ENCODE results near the gene THUMPD1.
"Not testable (repeated sequence)": the region's sequence is repeated elsewhere in the genome, so short reads cannot be mapped to it uniquely, and the experiment has no call there.

Gene THUMPD1, protein sequence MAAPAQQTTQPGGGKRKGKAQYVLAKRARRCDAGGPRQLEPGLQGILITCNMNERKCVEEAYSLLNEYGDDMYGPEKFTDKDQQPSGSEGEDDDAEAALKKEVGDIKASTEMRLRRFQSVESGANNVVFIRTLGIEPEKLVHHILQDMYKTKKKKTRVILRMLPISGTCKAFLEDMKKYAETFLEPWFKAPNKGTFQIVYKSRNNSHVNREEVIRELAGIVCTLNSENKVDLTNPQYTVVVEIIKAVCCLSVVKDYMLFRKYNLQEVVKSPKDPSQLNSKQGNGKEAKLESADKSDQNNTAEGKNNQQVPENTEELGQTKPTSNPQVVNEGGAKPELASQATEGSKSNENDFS

DNA sequence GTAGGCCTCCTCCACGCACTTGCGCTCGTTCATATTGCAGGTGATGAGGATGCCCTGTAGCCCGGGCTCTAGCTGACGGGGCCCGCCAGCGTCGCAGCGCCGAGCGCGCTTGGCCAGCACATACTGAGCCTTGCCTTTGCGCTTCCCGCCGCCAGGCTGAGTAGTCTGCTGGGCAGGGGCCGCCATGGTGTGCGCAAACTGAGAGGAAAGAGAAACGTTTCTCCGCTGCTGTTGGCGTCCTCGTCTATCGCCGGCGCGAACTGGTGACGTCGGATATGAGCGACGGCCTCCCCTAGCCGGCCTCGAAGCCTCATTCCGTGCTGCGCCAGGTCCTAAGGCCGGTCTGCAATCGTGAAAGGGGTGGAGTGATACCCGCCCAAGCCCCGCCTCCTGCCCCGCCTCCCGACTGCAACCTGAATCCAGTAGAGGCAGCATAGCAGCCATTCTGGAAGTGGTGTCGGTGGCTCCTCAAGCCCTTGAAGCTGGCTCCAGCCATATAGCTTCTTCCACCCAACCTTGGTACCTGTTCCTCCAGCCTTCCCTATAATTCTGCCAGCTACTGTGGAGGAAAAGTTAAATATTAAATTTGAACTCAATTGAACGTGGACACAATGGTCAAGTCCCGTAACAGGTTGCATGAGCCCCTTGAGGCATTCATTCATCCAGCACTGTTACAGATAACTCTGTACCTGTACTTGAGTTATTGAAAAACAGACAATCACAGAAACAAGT lies at the start of gene THUMPD1:
Gene THUMPD1 (minus strand): TSS at position 265 of the 732 bp plus-strand sequence. CDS start 79 bp downstream, at position 186.
- peak; percentile 97 for DNase-seq (ENCODE audit: low spot score)

DNA sequence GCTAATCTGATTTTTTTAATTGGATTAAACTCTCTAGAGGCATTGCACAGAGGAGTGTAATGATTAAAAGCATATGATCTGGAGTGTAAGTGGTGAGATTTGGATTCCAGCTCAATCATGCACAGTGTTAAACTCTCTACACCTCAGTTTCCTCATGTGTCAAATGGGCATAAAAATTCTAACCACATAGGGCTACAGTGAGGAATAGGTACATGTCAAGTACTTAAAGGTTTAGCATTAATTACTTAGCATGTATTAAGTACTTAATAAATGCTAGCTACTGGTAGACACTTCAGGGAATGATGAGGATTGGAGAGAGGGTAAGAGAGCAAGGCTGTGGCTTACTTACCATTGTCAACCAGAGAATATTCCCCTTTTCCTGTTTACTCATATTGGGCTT lies 47.5 kb upstream of the THUMPD1 start:
- DNase-seq (ENCODE audit: low spot score): no peak

DNA sequence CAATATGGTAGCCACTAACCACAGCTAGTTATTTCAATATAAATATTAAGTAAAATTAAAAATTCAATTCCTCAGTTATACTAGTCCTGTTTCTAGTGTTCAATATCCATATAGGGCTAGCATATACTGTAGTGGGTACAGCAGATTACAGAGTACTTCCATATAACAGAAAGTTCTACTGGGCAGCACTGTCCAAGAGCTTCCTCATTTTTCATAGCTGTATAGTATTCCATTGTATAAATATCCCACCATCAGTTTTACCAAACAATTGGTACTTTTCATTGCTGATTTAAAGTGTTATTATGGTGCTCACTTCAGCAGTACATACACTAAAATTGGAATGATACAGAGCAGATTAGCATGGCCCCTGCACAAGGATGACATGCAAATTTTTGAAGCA lies 42.6 kb upstream of the THUMPD1 start:
- no peak for DNase-seq (ENCODE audit: low spot score)

DNA sequence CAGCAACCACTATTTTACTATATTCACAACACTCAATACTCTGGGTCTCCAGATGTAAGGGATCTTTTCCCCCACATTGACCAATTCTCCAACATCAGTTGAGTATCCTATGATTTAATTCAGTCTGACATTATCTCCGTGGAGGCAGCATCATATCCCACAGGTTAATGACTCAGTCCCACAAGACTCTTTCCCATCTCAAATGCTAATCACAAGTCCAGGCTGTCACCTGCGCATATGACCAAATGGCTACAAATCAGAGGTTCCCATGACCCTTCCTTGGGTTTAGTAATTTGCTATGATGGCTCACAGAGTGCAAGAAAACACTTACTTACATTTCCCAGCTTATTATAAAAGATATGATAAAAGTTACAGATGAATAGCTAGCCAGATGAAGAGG lies 40.9 kb upstream of the THUMPD1 start:
- DNase-seq (ENCODE audit: low spot score): no peak

DNA sequence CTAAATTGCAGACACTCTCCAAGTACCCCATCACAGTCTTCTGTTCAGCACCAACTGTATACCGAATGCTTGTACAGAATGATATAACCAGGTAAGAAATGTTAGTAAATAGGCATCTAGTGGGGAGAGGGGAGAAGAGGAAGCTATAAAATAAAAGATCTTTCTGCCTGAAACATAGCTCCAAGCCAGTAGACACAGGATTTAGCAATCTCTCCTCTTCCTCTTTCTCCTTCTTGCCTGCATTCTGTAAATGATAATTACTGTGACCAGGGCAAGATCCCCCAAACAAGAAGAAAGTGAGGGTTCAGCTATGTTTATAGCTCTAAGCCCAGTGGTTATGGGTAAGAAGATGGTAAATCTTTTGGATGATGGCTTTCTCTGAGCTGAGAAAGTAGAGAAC lies 40.1 kb upstream of the THUMPD1 start:
- no peak for DNase-seq (ENCODE audit: low spot score)

DNA sequence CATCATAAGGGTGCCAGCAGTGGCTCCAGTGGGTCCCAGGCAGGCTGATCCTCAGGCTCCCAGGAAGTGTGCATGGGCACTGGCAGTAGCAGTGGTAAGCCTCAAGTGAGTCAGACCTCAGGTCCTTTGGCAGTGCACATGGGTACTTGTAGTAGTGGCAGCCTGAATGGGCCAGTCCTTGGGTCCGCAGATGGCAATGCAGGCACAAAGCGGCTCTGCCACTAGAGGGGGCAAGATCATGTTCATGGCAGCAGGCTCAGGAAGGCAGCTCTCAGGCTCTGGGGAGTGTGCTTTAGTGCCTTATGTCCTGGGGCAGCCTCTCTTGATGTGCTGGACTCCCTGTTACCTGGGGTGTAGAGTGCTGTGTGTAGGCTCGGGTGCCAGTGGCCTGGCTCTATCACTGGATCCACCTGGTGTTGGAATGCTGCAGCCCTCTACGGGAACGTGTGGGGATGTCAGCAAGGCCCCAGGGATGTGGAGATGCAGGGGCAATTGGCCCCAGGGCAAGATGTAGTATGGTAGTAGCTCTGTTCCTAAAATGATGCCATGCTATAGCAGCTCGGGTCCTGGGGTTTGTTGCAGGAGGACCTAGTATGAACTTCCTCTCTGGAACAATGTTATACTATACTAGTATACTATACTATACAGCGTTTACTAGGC lies 33.2 kb upstream of the THUMPD1 start:
- DNase-seq (ENCODE audit: low spot score): peak; percentile 73

DNA sequence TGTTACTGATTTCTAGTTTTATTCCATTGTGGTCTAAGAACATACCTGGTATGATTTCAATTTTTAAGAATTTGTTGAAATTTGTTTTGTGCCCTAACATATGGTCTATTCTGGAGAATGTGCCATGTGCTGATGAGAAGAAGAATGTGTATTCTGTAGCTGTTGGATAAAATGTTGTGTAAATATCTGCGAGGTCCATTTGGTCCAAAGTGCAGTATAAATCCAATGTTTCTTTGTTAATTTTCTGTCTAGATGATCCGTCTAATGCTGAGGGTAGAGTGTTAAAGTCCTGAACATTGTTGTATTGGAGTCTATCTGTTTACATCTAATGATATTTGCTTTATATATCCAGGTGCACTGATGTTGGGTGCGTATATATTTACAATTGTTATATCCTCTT lies 32.1 kb upstream of the THUMPD1 start:
- no peak for DNase-seq (ENCODE audit: low spot score)

DNA sequence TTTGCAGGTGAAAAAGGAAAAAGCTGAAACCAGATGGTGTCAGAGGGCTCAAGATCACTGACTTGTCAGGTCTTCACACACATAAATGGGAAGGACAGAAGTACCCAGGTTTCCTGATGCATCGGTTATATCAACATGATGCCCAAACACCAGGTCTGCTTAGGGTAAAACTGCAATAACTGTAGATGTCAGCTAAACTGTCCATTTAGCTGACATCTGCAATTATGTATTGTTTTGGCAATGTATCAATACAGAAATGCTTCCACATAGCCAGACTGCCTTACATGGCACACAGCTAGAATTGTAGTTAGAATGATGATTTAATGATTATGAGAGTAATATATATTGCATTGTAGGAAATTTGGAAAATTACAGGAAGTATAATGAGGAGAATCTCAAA lies 27.2 kb upstream of the THUMPD1 start:
- no peak for DNase-seq (ENCODE audit: low spot score)

DNA sequence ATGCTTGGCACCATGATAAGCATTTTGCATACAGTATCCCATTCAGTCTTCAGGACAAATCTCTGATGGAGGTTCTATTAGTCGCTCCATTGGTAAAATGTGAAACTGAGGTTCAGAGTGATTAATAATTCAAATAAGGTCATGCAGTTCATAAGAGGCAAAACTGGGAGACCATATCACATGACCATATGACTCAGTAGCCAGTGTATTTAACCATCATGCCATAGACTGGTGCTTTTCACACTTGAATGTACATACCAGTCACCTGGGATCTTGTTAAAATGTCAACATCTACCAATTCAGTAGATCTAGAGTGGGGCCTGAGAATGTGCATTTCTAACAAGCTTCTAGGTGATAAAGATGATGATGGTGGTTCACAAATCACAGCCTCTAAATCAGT lies 26.5 kb upstream of the THUMPD1 start:
- DNase-seq (ENCODE audit: low spot score): no peak

DNA sequence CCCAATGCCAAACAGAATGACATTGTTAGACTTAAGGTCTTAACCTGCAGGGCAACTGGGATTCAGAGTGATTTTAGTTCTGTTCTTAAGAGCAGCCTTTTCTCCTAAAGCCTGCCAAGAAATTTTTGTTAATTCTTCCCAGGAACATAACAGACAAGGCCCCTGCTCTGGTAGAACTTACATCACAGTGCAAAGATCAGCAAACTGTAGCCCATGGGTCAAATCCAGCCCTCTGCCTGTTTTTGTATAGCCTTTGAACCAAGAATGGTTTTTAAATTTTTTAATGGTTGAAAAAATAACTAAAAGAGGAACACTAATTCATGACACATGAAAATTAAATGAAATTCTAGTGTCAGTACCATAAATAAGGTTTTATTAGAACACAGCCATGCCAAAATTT lies 26.0 kb upstream of the THUMPD1 start:
- no peak for DNase-seq (ENCODE audit: low spot score)

DNA sequence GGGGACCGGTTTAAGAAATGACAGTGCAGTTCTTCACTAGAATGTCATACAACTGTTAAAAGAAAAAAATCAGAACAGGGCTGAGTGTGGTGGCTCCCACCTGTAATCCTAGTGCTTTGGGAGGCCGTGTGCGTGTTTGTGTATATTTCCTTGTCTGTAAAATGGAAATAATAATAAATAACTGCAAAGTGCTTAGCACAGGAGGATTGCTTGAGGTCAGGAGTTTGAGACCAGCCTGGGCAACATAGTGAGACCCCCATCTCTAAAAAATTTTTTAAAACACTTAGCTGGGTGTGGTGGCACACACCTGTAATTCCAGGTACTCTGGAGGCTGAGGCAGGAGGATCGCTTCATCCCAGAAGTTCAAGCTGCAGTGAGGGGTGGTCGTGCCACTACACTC lies 24.7 kb upstream of the THUMPD1 start:
- no peak for DNase-seq (ENCODE audit: low spot score)

DNA sequence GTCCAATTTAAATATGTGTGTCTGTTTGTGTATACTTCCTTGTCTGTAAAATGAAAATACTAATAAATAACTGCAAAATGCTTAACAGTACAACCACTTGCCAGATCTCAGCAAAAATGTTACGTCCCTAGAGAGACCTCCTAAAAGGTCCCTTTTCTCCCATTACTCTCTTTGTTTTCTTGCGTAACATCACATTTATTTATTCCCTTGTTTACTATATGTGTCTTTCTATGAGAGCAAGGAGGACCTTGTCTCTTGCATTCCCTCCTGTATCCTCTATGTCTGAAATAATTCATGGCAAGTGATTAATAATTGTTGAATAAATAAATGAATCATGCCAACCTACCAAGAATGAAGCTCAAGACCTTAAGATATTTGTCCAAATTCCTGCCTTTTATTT lies 24.1 kb upstream of the THUMPD1 start:
- no peak for DNase-seq (ENCODE audit: low spot score)

DNA sequence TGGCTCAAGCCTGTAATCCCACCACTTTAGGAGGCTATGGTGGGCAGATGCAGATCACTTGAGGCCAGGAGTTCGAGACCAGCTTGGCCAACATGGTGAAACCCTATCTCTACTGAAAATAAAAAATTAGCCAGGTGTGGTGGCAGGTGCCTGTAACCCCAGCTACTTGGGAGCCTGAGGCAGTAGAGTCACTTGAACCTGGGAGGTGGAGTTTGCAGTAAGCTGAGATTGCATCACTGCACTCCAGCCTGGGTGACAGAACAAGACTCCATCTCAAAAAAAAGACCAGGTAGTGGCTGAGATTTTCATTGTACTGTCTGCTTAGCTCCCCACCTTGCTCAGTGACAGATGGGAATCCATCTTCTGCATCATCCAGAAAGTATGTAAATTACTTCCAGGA lies 22.8 kb upstream of the THUMPD1 start:
- DNase-seq (ENCODE audit: low spot score): not testable (repeated sequence)

DNA sequence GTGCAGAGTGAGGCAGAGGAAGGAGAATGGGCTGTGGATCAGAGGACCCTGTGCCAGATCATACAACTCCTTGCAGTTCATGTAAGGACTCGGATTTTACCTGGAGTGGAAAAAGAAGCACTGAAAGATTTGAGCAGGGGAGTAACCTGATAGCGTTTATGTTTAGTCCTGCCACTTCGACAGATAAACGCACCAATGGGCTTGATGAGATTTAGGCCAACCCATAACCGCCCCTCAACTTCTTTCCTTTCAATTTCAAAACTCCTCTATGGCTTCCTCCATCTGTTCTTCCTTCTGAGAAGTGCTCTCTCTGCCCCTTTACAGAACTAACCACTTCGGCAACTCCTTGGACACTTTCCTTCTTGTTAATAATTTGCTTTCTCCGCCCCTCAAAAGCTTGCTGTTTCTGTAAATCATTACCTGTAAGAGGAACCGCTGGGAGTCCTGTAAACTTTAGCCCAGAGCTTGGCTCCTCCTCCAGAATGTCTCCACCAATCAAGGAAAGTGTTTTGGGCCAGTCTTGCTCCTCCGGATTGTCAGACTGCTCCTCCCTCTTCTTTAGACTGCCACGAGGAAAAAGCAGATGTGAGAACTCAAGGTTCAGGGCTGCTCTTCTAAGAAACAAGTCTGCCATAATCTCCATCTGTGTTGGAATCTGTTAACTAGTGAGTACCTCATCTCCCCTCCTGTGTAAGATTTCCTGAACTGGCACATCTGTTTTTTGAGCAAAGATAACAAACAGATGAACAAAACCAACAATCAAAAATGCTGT lies 22.0 kb upstream of the THUMPD1 start, which contains the start of gene ACSM3:
Gene ACSM3 (plus strand): TSS at position 554 of the 772 bp plus-strand sequence. CDS start 6,021 bp downstream, outside the sequence.
- DNase-seq (ENCODE audit: low spot score): peak; percentile 75

DNA sequence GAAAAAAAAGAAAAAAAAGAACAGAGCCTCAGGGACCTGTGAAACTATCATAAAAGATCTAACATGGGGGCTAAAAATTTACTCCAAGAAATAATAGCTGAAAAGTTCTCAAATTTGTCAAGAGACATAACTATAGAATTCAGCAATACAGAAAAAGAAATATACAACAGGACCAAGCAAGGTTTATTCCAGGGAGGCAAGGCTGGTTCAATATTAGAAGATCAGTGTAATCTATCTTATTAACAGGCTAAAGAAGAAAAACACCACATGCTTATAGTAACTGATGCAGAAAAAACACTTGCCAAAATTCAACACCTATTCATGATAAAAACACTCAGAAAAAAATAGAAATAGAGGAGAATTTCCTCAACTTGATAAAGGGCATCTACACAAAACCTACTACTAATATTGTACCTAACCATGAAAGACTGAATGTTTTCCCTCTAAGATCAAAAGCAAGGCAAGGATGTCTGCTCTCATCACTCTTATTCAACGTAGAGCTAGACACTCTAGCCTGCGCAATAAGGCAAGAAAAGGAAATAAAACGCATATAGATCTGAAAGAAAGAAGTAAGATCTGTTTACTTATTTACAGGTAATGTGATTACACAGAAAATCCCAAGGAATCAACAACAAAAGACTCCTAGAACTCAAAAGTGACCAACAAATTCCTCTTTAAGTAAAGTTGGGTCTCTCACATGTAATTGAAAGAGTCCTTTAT lies 20.9 kb upstream of the THUMPD1 start:
- no peak for DNase-seq (ENCODE audit: low spot score)

DNA sequence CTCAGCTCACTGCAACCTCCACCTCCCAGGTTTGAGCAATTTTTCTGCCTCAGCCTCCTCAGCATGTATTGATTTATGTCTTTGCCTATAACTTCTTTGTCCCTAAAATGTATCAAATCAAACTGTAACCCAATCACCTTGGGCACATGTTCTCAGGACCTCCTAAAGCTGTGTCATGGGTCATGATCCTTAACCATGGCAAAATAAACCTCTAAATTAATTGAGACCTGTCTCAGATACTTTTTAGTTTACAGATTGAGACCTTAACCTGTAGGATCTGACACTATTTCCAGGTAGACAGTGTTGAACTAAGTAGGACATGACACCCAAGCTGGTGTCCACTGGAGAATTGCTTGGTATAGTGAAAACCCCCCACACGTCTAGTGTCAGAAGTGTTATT lies 19.6 kb upstream of the THUMPD1 start:
- DNase-seq (ENCODE audit: low spot score): no peak

DNA sequence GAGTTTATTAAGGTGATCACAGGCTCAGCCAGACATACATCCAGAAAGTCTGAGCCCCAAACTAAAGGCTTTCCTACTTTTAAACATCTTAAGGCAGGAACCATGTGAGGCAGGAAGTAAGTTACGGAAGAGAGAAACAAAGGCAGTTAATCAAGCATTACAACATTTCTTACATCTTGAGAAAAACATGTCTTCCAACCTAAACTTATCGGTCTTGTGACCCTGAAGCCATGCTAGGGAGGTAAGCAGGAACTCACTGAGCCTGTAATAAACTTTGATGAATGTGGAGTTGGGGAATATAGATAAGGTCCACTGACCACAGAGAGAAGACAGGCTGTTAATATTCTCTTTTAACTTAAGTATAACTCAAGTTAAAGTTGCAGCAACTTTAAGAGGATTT lies 18.7 kb upstream of the THUMPD1 start:
- DNase-seq (ENCODE audit: low spot score): no peak

DNA sequence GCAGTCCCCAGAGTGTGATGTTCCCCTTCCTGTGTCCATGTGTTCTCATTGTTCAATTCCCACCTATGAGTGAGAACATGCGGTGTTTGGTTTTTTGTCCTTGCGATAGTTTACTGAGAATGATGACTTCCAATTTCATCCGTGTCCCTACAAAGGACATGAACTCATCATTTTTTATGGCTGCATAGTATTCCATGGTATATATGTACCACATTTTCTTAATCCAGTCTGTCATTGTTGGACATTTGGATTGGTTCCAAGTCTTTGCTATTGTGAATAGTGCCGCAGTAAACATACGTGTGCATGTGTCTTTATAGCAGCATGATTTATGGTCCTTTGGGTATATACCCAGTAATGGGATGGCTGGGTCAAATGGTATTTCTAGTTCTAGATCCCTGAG lies 14.2 kb upstream of the THUMPD1 start:
- DNase-seq (ENCODE audit: low spot score): not testable (repeated sequence)

DNA sequence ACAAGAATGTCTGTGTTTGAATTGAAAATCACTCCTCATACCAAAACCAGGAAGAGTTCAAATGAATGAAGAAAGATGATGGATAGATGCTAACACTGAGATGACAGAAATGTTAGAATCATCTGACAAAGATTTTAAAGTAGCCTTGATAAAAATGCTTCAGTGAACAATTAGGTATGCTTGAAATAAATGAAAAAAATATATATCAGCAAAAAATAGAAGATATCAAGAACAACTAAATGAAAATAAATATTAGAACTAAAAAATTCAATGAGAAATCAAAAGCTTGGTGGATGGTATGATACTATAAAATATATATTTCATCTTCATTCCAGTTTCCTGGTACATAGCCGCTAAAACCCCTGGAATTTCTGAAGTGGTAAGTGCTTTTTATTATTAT lies 13.6 kb upstream of the THUMPD1 start:
- DNase-seq (ENCODE audit: low spot score): no peak

DNA sequence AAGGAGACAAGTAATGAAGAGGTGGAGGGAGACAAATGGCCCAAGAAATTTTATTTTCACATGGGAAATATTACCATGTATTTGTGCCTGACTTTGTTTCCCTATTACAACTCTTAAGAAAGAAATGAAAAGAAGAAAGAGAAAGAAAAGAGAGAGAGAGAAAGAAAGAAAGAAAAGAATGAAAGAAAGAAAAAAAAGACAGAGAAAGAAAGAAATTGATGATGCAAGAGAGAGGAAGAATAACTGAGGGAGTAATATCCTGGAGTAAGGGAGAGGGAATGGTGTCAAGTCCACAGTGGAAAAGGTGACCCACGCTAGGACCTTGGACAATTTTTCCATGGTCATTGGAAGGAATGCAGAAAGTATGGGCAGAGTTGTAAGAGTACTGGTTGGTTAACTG lies 12.1 kb upstream of the THUMPD1 start:
- DNase-seq (ENCODE audit: low spot score): no peak

DNA sequence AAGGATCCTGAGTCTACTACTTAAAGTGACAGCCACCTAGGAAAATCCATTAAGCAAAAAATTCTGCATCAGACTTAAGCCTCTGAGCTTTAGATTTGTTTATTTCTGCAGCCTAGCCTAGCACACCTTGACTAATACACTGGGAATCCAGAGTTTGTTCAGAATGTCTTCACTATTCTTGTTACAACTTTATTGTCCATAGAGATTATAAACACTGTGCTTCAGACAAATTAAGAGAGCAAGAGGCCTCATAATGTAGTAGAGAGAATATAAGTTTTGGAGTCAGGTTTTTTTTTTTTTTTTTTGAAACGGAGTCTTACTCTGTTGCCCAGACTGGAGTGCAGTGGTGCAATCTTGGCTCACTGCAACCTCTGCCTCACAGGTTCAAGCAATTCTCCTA lies 8.9 kb upstream of the THUMPD1 start:
- no peak for DNase-seq (ENCODE audit: low spot score)

DNA sequence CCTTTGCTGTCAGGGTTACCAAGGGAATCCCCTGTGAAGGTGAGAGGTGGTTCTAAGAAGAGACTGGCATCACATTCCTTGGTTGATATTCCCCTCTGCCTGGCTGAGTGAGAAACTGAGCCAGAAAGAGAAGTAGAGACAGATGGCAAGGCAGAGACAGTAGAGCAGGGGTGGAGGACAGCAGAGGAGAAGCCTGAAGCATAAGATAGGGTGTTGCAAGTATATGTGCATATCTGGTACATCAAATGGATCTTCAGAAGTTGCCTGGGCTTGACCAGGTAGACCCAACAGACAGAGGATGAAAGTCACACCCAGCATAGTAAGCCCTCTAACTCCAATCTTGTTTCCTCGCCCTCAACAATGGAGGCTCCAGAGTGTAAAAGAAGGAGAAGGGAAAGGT lies 7.9 kb upstream of the THUMPD1 start:
- DNase-seq (ENCODE audit: low spot score): no peak

Measured in activated CD4-positive, alpha-beta T cell treated with anti-CD3 and anti-CD28 coated beads, Interleukin-2, Interleukin-4, amounts not matched to agents 100 ng/mL and 50 ng/mL, durations not matched to agents 16 hours and 8 hours (primary cell).